Esophagus muscularis mucosa (tissue), 3 donors: ENCODE data around the gene NPPB.

Source experiments
- EP300 ChIP-seq: sonication (generic); formaldehyde crosslinking; IDR thresholded peaks from one replicate; pipeline ENCODE4 v1.6.1; 2017; ENCODE audit warnings: antibody characterized with exemption
- TF ChIP-seq, protein P1 (sequence below), 3 experiments: fragments of 200-600 bp in 2 of 3; fragments of 450-650 bp in 1 of 3; sonication (generic) in 2 of 3; IDR thresholded peaks; one replicate each; pipeline ENCODE4 v1.5.1; 2017 to 2019; ENCODE audit warnings: antibody characterized with exemption in 3 of 3, mild to moderate bottlenecking in 2 of 3, moderate library complexity in 1 of 3

- TF ChIP-seq, protein P1, sequence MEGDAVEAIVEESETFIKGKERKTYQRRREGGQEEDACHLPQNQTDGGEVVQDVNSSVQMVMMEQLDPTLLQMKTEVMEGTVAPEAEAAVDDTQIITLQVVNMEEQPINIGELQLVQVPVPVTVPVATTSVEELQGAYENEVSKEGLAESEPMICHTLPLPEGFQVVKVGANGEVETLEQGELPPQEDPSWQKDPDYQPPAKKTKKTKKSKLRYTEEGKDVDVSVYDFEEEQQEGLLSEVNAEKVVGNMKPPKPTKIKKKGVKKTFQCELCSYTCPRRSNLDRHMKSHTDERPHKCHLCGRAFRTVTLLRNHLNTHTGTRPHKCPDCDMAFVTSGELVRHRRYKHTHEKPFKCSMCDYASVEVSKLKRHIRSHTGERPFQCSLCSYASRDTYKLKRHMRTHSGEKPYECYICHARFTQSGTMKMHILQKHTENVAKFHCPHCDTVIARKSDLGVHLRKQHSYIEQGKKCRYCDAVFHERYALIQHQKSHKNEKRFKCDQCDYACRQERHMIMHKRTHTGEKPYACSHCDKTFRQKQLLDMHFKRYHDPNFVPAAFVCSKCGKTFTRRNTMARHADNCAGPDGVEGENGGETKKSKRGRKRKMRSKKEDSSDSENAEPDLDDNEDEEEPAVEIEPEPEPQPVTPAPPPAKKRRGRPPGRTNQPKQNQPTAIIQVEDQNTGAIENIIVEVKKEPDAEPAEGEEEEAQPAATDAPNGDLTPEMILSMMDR (IDR thresholded peaks at IDR 0.05), result no peak
- no peak for TF ChIP-seq EP300
These were observed 4.1 kb upstream of the NPPB start for GRCh38 chr1:11862890-11863289.
